ENCODE results near the gene COBL. TPM values are rescaled to one million over a fixed set of nuclear protein-coding genes. Genes with fewer than 3 reads are reported as not detected.

COBL gene
- polyA plus RNA-seq, 3 donors = not detected

GRCh38 chr7:51035716-51036115 is 280.9 kb downstream of the COBL start:
- Histone ChIP-seq H3K4me3 (replicated peaks in 1 of 3; ENCODE audit: low read depth in 2 of 3, low read length in 3 of 3) (no peak overlapping the region), H3K79me2 (ENCODE audit: insufficient read depth, low read length) (no peaks in the 10 kb centered on the region), H3K27me3 (ENCODE audit: control insufficient read depth in 2 of 2, insufficient read depth in 2 of 2, low read length in 2 of 2) (no peaks in the 10 kb centered on the region), H3K36me3 (replicated peaks in 1 of 2; ENCODE audit: control insufficient read depth in 1 of 2, insufficient read depth in 2 of 2, low read length in 2 of 2) (no peaks in the 10 kb centered on the region), H3K4me2 (replicated peaks; ENCODE audit: extremely low read depth, low read length, poor library complexity, severe bottlenecking) (no peak overlapping the region), H3K27ac (ENCODE audit: low read depth in 1 of 2, low read length in 2 of 2) (no peak overlapping the region), H3K9ac (ENCODE audit: insufficient read depth, low read length, poor library complexity, severe bottlenecking) (no peak overlapping the region), H4K20me1 (ENCODE audit: insufficient read depth, low read length) (no peaks in the 10 kb centered on the region), H2AFZ (ENCODE audit: insufficient read depth, low read depth, low read length, poor library complexity, severe bottlenecking) (no peak overlapping the region), H3K4me1 (ENCODE audit: control insufficient read depth in 1 of 2, insufficient read depth in 2 of 2, low read length in 2 of 2) (no peaks in the 10 kb centered on the region), H3K9me3 (replicated peaks in 1 of 2; ENCODE audit: control insufficient read depth in 1 of 2, insufficient read depth in 1 of 2, low read length in 2 of 2) (no peaks in the 10 kb centered on the region)
- WGBS (ENCODE audit: insufficient coverage) = 82% methylated on average over 2 of the region's 8 CpGs
- DNase-seq = no peak
- H3K36me3 Mint-ChIP-seq = no peaks in the 10 kb centered on the region
- no peak overlapping the region for H3K4me3 Mint-ChIP-seq
- H3K27me3 Mint-ChIP-seq (ENCODE audit: low read depth in 3 of 3) = peaks cover 0 to 7% (median 2%) of the 10 kb centered on the region in 3 donors
- no peak overlapping the region for H3K27ac Mint-ChIP-seq
- no peaks in the 10 kb centered on the region for H3K4me1 Mint-ChIP-seq
- intact Hi-C loops (cut with micrococcal nuclease) = no loop called here
- H3K9me3 Mint-ChIP-seq = peaks cover 0 to 2% (median 0%) of the 10 kb centered on the region in 7 donors
- no peak for TF ChIP-seq CTCF (IDR thresholded peaks at IDR 0.05)

GRCh38 chr7:51034521-51035264 is 281.9 kb downstream of the COBL start:
- Histone ChIP-seq H3K4me2 (replicated peaks; ENCODE audit: extremely low read depth, low read length, poor library complexity, severe bottlenecking) (no peak overlapping the region), H3K9ac (ENCODE audit: insufficient read depth, low read length, poor library complexity, severe bottlenecking) (no peak overlapping the region), H2AFZ (ENCODE audit: insufficient read depth, low read depth, low read length, poor library complexity, severe bottlenecking) (no peak overlapping the region), H3K27ac (ENCODE audit: low read depth in 1 of 2, low read length in 2 of 2) (no peak overlapping the region), H3K36me3 (replicated peaks in 1 of 2; ENCODE audit: control insufficient read depth in 1 of 2, insufficient read depth in 2 of 2, low read length in 2 of 2) (no peaks in the 10 kb centered on the region), H3K4me1 (ENCODE audit: control insufficient read depth in 1 of 2, insufficient read depth in 2 of 2, low read length in 2 of 2) (no peaks in the 10 kb centered on the region), H4K20me1 (ENCODE audit: insufficient read depth, low read length) (no peaks in the 10 kb centered on the region), H3K79me2 (ENCODE audit: insufficient read depth, low read length) (no peaks in the 10 kb centered on the region), H3K27me3 (ENCODE audit: control insufficient read depth in 2 of 2, insufficient read depth in 2 of 2, low read length in 2 of 2) (no peaks in the 10 kb centered on the region), H3K9me3 (replicated peaks in 1 of 2; ENCODE audit: control insufficient read depth in 1 of 2, insufficient read depth in 1 of 2, low read length in 2 of 2) (no peaks in the 10 kb centered on the region), H3K4me3 (replicated peaks in 1 of 3; ENCODE audit: low read depth in 2 of 3, low read length in 3 of 3) (no peak overlapping the region)
- H3K9me3 Mint-ChIP-seq = peaks cover 0 to 2% (median 0%) of the 10 kb centered on the region in 7 donors
- H3K27me3 Mint-ChIP-seq (ENCODE audit: low read depth in 3 of 3) = peaks cover 0 to 7% (median 2%) of the 10 kb centered on the region in 3 donors
- no peak overlapping the region for H3K27ac Mint-ChIP-seq
- no peaks in the 10 kb centered on the region for H3K4me1 Mint-ChIP-seq
- no peak overlapping the region for H3K4me3 Mint-ChIP-seq
- intact Hi-C loops (cut with micrococcal nuclease) = no loop called here
- no peak for DNase-seq
- WGBS (ENCODE audit: insufficient coverage) = 79% methylated on average over 6 of the region's 10 CpGs
- no peak for TF ChIP-seq CTCF (IDR thresholded peaks at IDR 0.05)
- no peaks in the 10 kb centered on the region for H3K36me3 Mint-ChIP-seq

Measured in CD14-positive monocyte (primary cell).